GM19023 (cell line): ENCODE data around the gene KRTAP20-1.

Experiments
- ATAC-seq: cut with Tn5 transposase; IDR thresholded peaks from one replicate; pipeline ENCODE4 v1.9.1; 2021; ENCODE audit warnings: mild to moderate bottlenecking, moderate library complexity; ENCODE audit not compliant: unreplicated experiment

The KRTAP20-1 gene

GRCh38 chr21:30616125-30616524 is at the start of gene KRTAP20-1:
KRTAP20-1 (plus strand) TSS chr21:30616425; CDS start chr21:30616455, 30 bp downstream.
- ATAC-seq = no peak

- ATAC-seq = no peak
These were observed 48.6 kb upstream of the KRTAP20-1 start for GRCh38 chr21:30567617-30568016.

GRCh38 chr21:30577766-30578165 is 38.5 kb upstream of the KRTAP20-1 start:
- ATAC-seq = no peak

- no peak for ATAC-seq
These were observed 36.9 kb upstream of the KRTAP20-1 start for GRCh38 chr21:30579346-30579745.

- ATAC-seq = no peak
These were observed 36.1 kb upstream of the KRTAP20-1 start for GRCh38 chr21:30580132-30580531.

- no peak for ATAC-seq
These were observed 33.4 kb upstream of the KRTAP20-1 start for GRCh38 chr21:30582870-30583269.

- no peak for ATAC-seq
These were observed 25.9 kb upstream of the KRTAP20-1 start, which contains the start of gene KRTAP22-2 for GRCh38 chr21:30590297-30590696. KRTAP22-2 (minus strand) TSS chr21:30590397.

GRCh38 chr21:30592140-30592539 is 24.1 kb upstream of the KRTAP20-1 start, which contains the start of gene KRTAP6-3:
KRTAP6-3 (plus strand) TSS chr21:30592440; CDS start chr21:30592446, 6 bp downstream.
- no peak for ATAC-seq

GRCh38 chr21:30598802-30599201 is 17.4 kb upstream of the KRTAP20-1 start, which contains the start of gene KRTAP6-2:
KRTAP6-2 (minus strand) TSS chr21:30598902; CDS start chr21:30598874, 28 bp downstream.
- ATAC-seq = no peak

GRCh38 chr21:30600787-30601186 is 15.4 kb upstream of the KRTAP20-1 start, which contains the start of gene KRTAP22-1:
KRTAP22-1 (plus strand) TSS chr21:30601087.
- no peak for ATAC-seq

GRCh38 chr21:30605968-30606367 is 10.3 kb upstream of the KRTAP20-1 start:
- no peak for ATAC-seq

- no peak for ATAC-seq
These were observed 4.1 kb upstream of the KRTAP20-1 start for GRCh38 chr21:30612132-30612531.

- ATAC-seq = no peak
These were observed 2.4 kb upstream of the KRTAP20-1 start, which contains the start of gene KRTAP6-1 for GRCh38 chr21:30613836-30614235. KRTAP6-1 (minus strand) TSS chr21:30613930; CDS start chr21:30613904, 26 bp downstream.

GRCh38 chr21:30615199-30615598 is 1.0 kb upstream of the KRTAP20-1 start:
- ATAC-seq = no peak

GRCh38 chr21:30620080-30620479 is 3.9 kb downstream of the KRTAP20-1 start:
- ATAC-seq = no peak

GRCh38 chr21:30620522-30620921 is 4.3 kb downstream of the KRTAP20-1 start, which contains the start of gene KRTAP20-4:
KRTAP20-4 (plus strand) TSS chr21:30620627.
- no peak for ATAC-seq

- ATAC-seq = no peak
These were observed 7.1 kb downstream of the KRTAP20-1 start for GRCh38 chr21:30623362-30623761.

- no peak for ATAC-seq
These were observed 9.4 kb downstream of the KRTAP20-1 start for GRCh38 chr21:30625449-30626165.

- ATAC-seq = no peak
These were observed 11.9 kb downstream of the KRTAP20-1 start for GRCh38 chr21:30628109-30628508.

- no peak for ATAC-seq
These were observed 13.0 kb downstream of the KRTAP20-1 start for GRCh38 chr21:30629200-30629599.

- no peak for ATAC-seq
These were observed 18.7 kb downstream of the KRTAP20-1 start, which contains the start of gene KRTAP20-2 for GRCh38 chr21:30634906-30635305. KRTAP20-2 (plus strand) TSS chr21:30635206; CDS start chr21:30635264, 58 bp downstream.

GRCh38 chr21:30638686-30639085 is 22.5 kb downstream of the KRTAP20-1 start:
- ATAC-seq = no peak
